PC-3 (cell line): ENCODE measurements around the gene ATP1B2.

Experiments used
- EZH2 ChIP-seq: fragments of 300-600 bp; sonication (generic); IDR thresholded peaks from one replicate; pipeline ENCODE4 v1.6.1; 2017; ENCODE audit warnings: antibody characterized with exemption, mild to moderate bottlenecking, low read length; ENCODE audit not compliant: unreplicated experiment
- TF ChIP-seq, protein P1 (sequence below): fragments of 300-600 bp; sonication (generic); conservative IDR thresholded peaks from 2 replicates; pipeline ENCODE4 v1.5.1; 2017; ENCODE audit warnings: antibody characterized with exemption, low read depth, mild to moderate bottlenecking, low read length

DNA sequence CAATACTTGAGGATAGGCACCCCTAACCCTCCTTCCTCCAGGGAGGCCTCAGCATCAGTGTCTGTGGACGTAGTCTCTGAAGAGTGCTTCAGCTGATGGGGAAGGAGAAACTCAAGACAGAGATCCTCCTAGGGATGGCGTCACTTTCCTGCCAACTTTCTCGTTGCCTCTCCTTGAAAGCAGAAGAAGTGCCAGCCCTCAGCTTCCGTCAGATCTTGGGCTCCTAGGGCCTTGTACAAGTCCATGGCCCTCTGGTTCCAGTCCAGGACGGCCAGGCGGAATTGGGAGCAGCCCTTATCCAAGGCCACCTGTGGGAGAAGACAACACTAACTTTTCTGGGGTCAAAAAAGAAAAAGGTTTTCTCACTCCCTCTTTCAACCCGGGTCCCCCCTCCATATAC lies 24.4 kb upstream of the ATP1B2 start:
- TF ChIP-seq, protein P1, sequence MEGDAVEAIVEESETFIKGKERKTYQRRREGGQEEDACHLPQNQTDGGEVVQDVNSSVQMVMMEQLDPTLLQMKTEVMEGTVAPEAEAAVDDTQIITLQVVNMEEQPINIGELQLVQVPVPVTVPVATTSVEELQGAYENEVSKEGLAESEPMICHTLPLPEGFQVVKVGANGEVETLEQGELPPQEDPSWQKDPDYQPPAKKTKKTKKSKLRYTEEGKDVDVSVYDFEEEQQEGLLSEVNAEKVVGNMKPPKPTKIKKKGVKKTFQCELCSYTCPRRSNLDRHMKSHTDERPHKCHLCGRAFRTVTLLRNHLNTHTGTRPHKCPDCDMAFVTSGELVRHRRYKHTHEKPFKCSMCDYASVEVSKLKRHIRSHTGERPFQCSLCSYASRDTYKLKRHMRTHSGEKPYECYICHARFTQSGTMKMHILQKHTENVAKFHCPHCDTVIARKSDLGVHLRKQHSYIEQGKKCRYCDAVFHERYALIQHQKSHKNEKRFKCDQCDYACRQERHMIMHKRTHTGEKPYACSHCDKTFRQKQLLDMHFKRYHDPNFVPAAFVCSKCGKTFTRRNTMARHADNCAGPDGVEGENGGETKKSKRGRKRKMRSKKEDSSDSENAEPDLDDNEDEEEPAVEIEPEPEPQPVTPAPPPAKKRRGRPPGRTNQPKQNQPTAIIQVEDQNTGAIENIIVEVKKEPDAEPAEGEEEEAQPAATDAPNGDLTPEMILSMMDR: no peak
- TF ChIP-seq EZH2: no peak
